Right lobe of liver (tissue), 4 donors: ENCODE results near the gene CALU.

Experiments used
- CTCF ChIP-seq, 4 donors: fragments of 200-600 bp in 3 of 4; fragments of 450-650 bp in 1 of 4; IDR thresholded peaks; one replicate each; pipeline versions ENCODE4 v1.5.1 to v1.8.0; 2016 to 2022; ENCODE audit warnings: antibody characterized with exemption in 4 of 4, mild to moderate bottlenecking in 2 of 4
- POLR2A ChIP-seq: fragments of 450-650 bp; IDR thresholded peaks from one replicate; pipeline ENCODE4 v1.6.1; 2017; ENCODE audit warnings: antibody characterized with exemption, mild to moderate bottlenecking
- donor health status: DM: no; HTN: no; CAD: no.
- donor health status: DM: no; HTN: no; CAD: no.
- donor health status: DM: no; HTN: yes; CAD: no.

GRCh38 chr7:128793181-128793547 lies 54.0 kb downstream of the CALU start:
- TF ChIP-seq CTCF (IDR thresholded peaks at IDR 0.05) (no peak), POLR2A (no peak)
